Jurkat, Clone E6-1 (cell line): ENCODE measurements around the gene OXTR.

Experiments used
- DNase-seq: peaks from one replicate; pipeline ENCODE4 v3.0.0-alpha.2; 2011; ENCODE audit warnings: low read depth, low spot score
- H3K4me3 ChIP-seq: 2 replicates; pipeline ENCODE4 v1.5.1; 2011; ENCODE audit warnings: mild to moderate bottlenecking, low read length, control low read depth, moderate library complexity

Gene OXTR

DNA sequence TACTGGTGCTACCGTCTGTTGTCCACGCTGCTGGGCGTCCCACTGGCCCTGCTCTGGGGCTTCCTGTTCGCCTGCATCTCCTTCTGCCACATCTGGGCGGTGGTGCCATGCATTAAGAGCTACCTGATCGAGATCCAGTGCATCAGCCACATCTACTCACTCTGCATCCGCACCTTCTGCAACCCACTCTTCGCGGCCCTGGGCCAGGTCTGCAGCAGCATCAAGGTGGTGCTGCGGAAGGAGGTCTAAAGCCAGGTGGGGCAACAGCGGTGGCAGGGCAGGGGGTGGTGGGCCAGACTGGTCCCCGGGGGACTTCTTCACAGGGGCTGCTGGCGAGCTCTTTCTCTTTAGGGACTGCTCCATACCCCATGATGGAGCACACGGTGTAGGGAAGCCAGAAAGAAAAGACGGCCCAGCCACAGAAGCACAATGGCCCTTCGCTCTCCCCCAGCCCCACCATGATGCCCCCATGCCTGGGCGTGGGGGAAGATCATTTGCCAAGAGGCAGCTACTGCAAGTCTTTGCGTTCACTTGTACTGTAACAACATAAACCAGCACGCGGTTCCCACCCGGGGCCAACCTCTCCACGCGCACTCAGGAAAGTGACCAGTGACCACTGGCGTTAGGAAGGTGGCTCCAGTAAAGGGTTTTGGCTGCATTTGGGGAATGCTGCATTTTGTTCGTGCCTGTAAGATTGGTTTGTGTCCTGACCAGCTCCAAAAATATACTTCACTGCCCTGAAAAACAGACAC lies 23.6 kb downstream of the OXTR start:
- no peak overlapping the region for H3K4me3 ChIP-seq
- DNase-seq, result no peak

DNA sequence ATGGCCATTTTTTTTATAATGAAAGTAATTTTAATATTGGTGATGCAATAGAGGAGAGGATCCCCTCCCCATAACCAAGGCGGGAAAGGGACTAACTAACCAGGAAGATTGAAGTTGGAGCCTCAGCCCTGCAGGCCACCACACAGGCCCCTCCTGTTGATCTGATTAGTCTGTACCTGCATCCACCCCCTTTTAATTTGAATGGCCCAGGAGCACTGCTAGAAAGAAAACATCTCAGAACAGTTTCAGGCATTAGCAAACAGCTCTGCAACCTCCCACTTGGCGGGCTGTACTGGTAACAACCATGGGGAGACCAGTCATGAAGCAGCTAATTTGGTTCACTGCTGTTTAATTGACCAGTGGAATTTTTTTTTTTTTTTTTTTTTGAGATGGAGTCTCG lies 25.5 kb downstream of the OXTR start:
- DNase-seq, result no peak
- no peak overlapping the region for H3K4me3 ChIP-seq

GRCh38 chr3:8743021-8743601 lies 26.3 kb downstream of the OXTR start:
- no peak overlapping the region for H3K4me3 ChIP-seq
- DNase-seq, result no peak

GRCh38 chr3:8741581-8742261 lies 27.7 kb downstream of the OXTR start:
- no peak for DNase-seq
- H3K4me3 ChIP-seq, result no peak overlapping the region

- H3K4me3 ChIP-seq, result no peak overlapping the region
- DNase-seq, result no peak
Measured at GRCh38 chr3:8739757-8740504, 29.5 kb downstream of the OXTR start.

- H3K4me3 ChIP-seq, result no peak overlapping the region
- no peak for DNase-seq
Measured at GRCh38 chr3:8738639-8739038, 30.8 kb downstream of the OXTR start.

DNA sequence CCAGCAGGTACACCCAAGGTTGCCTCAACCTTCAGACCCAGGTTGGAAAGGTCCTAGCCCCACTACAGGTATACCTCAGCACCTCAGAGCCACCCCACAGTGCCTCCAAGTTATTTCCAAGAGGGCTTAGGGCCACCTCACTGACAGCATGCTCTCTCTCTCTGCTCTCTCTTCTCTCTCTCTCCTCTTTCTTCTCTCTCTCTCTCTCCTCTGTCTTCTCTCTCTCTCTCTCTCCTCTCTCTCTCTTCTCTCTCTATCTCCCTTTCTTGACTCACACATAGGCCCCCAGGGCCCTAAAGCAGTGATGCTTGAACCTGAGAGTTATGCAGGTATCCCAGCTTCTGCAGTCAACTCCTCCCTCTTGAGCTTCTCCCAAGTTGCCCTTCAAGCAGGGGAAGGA lies 31.6 kb downstream of the OXTR start:
- H3K4me3 ChIP-seq, result no peak overlapping the region

DNA sequence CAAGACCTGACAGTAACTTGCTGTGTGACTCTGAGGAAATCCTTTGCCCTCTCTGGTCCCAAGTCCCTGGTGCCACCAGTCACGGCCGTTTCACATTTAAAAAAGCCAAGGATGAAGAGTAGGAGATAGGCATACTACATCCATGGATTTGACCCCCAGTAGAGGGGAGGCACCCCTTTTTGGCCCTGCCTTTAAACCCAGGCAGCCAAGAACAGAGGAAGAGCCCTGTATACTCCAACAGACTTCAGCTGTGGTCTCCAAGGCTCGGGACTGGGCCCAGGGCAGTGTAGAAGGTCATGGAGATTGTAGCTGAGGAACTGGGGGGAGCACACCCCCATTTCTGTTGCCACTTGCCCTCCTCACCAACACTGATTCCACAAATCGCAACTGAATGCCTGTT lies 32.1 kb downstream of the OXTR start:
- no peak for DNase-seq
- H3K4me3 ChIP-seq, result no peak overlapping the region

More for the DNA sequence above, 31.6 kb downstream of the OXTR start:
- no peak for DNase-seq

DNA sequence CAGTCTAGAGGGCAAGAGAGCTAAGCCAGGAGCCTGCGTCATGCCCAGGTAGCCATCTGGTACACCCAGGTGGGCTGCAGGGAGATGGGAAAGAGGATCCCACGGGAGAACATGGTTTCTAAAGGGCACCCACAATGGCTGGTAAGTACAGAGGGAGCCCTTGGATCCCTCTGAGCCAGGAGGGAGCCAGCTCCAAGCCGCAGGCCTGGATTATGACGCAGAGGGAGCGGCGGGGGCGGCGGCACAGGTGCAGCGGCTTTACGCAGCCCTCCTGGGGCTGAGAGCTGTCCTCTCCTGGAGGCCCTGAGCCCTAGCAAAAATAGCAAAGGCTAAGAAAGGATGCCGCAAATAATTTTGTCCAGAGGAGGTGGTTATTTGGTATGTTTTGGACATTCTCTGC lies 33.0 kb downstream of the OXTR start:
- H3K4me3 ChIP-seq, result no peak overlapping the region
- no peak for DNase-seq

GRCh38 chr3:8734908-8735307 lies 34.5 kb downstream of the OXTR start:
- DNase-seq, result no peak
- no peak overlapping the region for H3K4me3 ChIP-seq

DNA sequence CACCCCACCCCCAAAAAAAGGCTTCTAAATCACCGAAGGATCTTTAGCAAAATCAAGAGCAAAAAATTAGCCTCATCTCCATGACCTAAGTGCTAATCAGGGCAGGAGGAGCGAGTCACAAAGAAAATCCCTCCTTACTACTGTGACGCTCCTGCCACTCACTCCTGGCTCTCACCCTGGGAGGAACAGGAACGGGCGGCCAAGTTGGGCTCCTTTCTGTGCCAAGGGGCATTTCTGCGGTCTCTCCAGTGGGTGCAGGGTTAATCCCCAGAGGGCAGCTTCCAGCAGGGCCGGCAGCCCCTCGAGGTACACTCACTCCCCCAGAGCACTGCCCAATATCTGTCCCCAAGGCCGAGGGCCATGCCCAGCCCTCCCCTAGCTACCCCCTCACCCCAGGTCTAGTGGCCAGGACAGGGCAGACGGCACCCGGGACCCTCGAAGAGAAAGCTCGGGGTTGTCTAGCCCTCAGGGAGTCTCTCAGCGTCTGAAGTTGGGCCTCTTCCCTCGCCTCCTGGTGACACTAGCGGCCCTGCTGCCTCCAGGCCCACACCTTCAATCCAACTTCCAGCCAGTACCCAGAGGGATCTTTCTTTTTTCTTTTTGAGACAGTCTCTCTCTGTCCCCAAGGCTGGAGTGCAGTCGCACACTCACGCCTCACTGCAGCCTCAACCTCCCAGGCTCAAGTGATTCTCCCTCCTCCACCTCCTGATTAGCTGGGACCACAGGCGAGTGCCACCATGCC lies 35.1 kb downstream of the OXTR start:
- H3K4me3 ChIP-seq, result no peak overlapping the region
- no peak for DNase-seq

- DNase-seq, result no peak
- H3K4me3 ChIP-seq, result no peak within 1 kb of the TSS
Measured at GRCh38 chr3:8733332-8734094, 35.9 kb downstream of the OXTR start, which contains the start of gene CAV3. TSS of gene CAV3 (plus strand) at chr3:8733802. CDS start at chr3:8733877, 75 bp downstream.

DNA sequence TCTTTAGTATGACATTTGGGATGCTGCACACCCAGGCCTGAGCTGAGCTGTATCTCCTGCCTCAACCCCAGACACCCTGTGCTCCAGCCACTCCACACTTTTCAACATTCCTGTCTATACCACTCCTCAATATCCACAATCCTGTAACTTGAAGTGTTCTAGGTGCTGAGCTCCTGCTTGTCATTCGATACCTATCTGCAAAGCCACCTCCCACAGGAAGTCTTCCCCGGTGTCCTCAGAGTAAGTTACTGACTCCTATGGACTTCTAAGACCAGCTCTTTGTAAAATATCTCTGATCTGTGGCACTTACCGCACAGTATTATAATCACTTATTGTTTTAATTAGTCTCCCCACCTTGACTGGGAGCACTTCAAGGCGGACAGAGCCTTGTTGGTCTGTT lies 37.0 kb downstream of the OXTR start:
- no peak for DNase-seq
- no peak overlapping the region for H3K4me3 ChIP-seq

DNA sequence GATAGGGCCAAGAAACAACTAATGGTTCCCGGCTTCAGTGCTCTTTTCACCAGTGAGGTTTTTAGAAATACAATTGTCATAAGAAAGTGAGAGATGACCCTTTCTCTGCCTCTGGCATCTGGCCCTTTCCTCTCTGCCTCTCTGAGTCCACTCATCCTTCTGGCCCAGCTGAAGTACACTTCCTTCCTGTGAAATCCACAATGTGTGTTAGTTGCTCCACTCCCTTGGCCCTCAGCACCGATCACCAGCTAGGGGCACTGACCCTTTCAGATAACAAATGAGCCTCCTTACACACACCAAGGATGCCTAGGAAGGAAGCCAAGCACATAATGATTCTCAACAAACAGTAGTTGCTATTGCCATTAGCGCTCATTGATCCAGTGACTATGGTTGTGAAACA lies 38.8 kb downstream of the OXTR start:
- DNase-seq, result no peak
- H3K4me3 ChIP-seq, result no peak overlapping the region

DNA sequence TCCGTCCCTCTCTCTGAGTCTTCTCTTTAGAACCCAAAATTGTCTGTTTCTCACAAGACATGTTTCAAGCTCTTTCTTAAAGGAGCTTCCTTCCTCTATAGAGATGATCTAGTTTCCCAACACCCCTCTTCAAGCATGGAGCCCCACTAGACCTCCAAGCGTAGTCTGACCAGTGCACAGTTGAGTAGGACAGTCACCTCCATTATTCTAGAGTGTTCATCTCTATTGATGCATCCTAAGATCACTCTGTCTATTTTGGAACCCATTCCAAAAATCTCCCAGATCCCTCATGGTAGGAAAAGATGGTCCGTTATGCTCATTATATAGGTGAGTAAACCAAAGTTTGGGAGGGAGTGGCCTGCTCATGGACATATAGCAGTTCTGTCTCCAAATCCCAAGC lies 39.9 kb downstream of the OXTR start:
- no peak overlapping the region for H3K4me3 ChIP-seq
- DNase-seq, result no peak

DNA sequence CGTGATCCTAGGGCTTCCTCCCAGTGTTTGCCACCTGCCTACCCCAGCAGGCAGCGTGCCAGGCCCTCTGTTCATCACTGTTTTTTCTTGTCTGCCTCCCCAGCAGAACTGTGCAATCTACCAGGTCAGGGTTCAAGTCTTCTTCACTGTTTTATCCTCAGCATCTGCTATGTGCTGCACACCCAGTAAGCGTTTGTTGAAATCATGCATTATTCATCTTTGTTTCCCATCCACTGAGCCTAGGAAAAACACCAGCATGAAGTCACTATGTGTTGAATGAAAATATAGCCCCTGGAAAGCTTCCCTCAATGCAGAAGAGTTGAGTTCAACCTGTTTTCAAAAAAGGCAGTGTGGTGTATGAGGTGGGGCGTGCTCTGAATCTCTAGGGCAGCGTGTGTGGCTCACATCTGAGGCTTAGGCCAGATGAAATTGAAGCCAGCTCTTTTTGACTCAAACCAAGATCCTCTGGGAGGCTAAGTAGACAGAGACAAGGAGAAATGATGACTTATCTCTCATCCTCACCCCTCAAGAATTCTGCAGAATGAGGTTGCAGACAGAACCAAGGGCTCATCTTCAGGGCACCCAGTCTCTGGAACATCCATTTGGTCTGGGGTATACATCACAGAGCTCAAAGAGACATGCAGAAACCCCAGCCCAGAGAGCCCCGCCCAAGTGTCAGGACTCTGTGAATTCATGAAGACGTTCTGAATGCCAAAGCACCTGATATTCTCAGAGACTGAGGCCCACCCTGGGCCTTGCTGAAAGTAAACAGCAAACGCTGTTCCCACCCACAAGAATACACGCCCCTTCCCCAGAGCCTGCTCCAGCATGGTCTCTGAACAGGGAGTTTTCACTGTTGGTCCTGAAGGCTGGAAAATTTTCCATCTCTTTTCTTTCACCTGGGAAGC lies 41.6 kb downstream of the OXTR start:
- DNase-seq, result no peak
- H3K4me3 ChIP-seq, result no peak overlapping the region

GRCh38 chr3:8724108-8724752 lies 45.2 kb downstream of the OXTR start:
- DNase-seq, result no peak
- no peak overlapping the region for H3K4me3 ChIP-seq
